Ascending aorta (tissue), 2 donors: ENCODE measurements around the gene ATP4A. TPM values are rescaled to one million over a fixed set of nuclear protein-coding genes. Genes with fewer than 3 reads are reported as not detected.
"Not testable (repeated sequence)": the region's sequence is repeated elsewhere in the genome, so short reads cannot be mapped to it uniquely, and the experiment has no call there.

Experiments
- DNase-seq, 2 donors: peaks; one replicate each; pipeline ENCODE4 v3.0.0-alpha.2; 2019; ENCODE audit warnings: low spot score in 2 of 2
- H3K27ac ChIP-seq, 2 donors: fragments of 200-600 bp; sonication (generic); one replicate each; pipeline ENCODE4 v1.5.1; 2016 to 2017; ENCODE audit warnings: mild to moderate bottlenecking in 1 of 2
- H3K27me3 ChIP-seq: fragments of 200-600 bp; sonication (generic); one replicate; pipeline ENCODE4 v1.5.1; 2017
- H3K36me3 ChIP-seq, 2 donors: fragments of 200-600 bp; sonication (generic); one replicate each; pipeline ENCODE4 v1.5.1; 2016
- H3K4me1 ChIP-seq, 2 donors: fragments of 200-600 bp; sonication (generic); one replicate each; pipeline ENCODE4 v1.5.1; 2016 to 2017; ENCODE audit warnings: mild to moderate bottlenecking in 1 of 2
- H3K4me3 ChIP-seq, 2 donors: fragments of 200-600 bp; sonication (generic); one replicate each; pipeline ENCODE4 v1.5.1; 2016 to 2017; ENCODE audit warnings: mild to moderate bottlenecking in 1 of 2
- H3K9me3 ChIP-seq, 2 donors: fragments of 200-600 bp; sonication (generic); one replicate each; pipeline ENCODE4 v1.5.1; 2016
- CTCF ChIP-seq, 3 experiments: fragments of 200-600 bp in 2 of 3; fragments of 450-650 bp in 1 of 3; sonication (generic) in 2 of 3; IDR thresholded peaks; one replicate each; pipeline ENCODE4 v1.5.1; 2016 to 2019; ENCODE audit warnings: antibody characterized with exemption in 3 of 3, mild to moderate bottlenecking in 1 of 3, moderate library complexity in 1 of 3
- intact Hi-C: fragments of 100-400 bp; cut with DNase I; formaldehyde crosslinking; loops from one replicate; pipeline ENCODE4 v1.15.1; 2023
- total RNA-seq: library from RNA; depleted of rRNA; stranded (reverse); fragments of >200 nt; gene quantifications from one replicate; pipeline ENCODE4 v1.1.0, GENCODE V29; 2016

ATP4A gene
- total RNA-seq, 1 donor from 2014 or later = not detected

- Histone ChIP-seq H3K36me3 (no peaks in the 10 kb centered on the region), H3K4me1 (peaks cover 0 to 4% of the 10 kb centered on the region in 2 donors), H3K27me3 (no peaks in the 10 kb centered on the region), H3K9me3 (no peaks in the 10 kb centered on the region), H3K4me3 (no peak overlapping the region), H3K27ac (no peak overlapping the region)
- intact Hi-C loops = no loop called here
- no peak for TF ChIP-seq CTCF (IDR thresholded peaks at IDR 0.05)
- no peak for DNase-seq
Measured at GRCh38 chr19:35607661-35608060, 44.2 kb upstream of the ATP4A start.

GRCh38 chr19:35607170-35607569, 43.7 kb upstream of the ATP4A start:
- H3K27me3 ChIP-seq, H3K27ac ChIP-seq, H3K36me3 ChIP-seq, H3K4me1 ChIP-seq, H3K9me3 ChIP-seq, DNase-seq, intact Hi-C loops, H3K4me3 ChIP-seq: not testable (repeated sequence)

GRCh38 chr19:35604436-35604835, 41.0 kb upstream of the ATP4A start:
- H3K36me3 ChIP-seq, intact Hi-C loops, H3K27ac ChIP-seq, H3K4me1 ChIP-seq, H3K9me3 ChIP-seq, H3K27me3 ChIP-seq, DNase-seq, H3K4me3 ChIP-seq: not testable (repeated sequence)

GRCh38 chr19:35601971-35602370, 38.5 kb upstream of the ATP4A start:
- TF ChIP-seq CTCF (IDR thresholded peaks at IDR 0.05) = no peak
- intact Hi-C loops = no loop called here
- no peak for DNase-seq

GRCh38 chr19:35596366-35596999, 33.0 kb upstream of the ATP4A start:
- TF ChIP-seq CTCF (IDR thresholded peaks at IDR 0.05) = no peak
- no peak overlapping the region for H3K27ac ChIP-seq
- H3K4me3 ChIP-seq = no peak overlapping the region
- intact Hi-C loops = no loop called here
- H3K36me3 ChIP-seq = no peaks in the 10 kb centered on the region
- H3K27me3 ChIP-seq = no peaks in the 10 kb centered on the region
- DNase-seq = no peak
- H3K4me1 ChIP-seq = no peaks in the 10 kb centered on the region
- H3K9me3 ChIP-seq = no peaks in the 10 kb centered on the region

More at GRCh38 chr19:35601971-35602370, 38.5 kb upstream of the ATP4A start:
- Histone ChIP-seq H3K36me3 (no peaks in the 10 kb centered on the region), H3K27ac (no peak overlapping the region), H3K27me3 (no peaks in the 10 kb centered on the region), H3K4me1 (no peaks in the 10 kb centered on the region), H3K9me3 (no peaks in the 10 kb centered on the region), H3K4me3 (no peak overlapping the region)

- intact Hi-C loops = no loop called here
- H3K4me3 ChIP-seq = no peak overlapping the region
- TF ChIP-seq CTCF (IDR thresholded peaks at IDR 0.05) = no peak
- H3K9me3 ChIP-seq = no peaks in the 10 kb centered on the region
- H3K27me3 ChIP-seq = no peaks in the 10 kb centered on the region
- no peak for DNase-seq
- no peaks in the 10 kb centered on the region for H3K36me3 ChIP-seq
- no peak overlapping the region for H3K27ac ChIP-seq
- no peaks in the 10 kb centered on the region for H3K4me1 ChIP-seq
Measured at GRCh38 chr19:35595928-35596327, 32.5 kb upstream of the ATP4A start.

- H3K4me3 ChIP-seq, DNase-seq, H3K27ac ChIP-seq, H3K36me3 ChIP-seq, H3K9me3 ChIP-seq, H3K4me1 ChIP-seq, H3K27me3 ChIP-seq, intact Hi-C loops: not testable (repeated sequence)
Measured at GRCh38 chr19:35595026-35595425, 31.6 kb upstream of the ATP4A start.
